IMR-90 (cell line): ENCODE measurements around the gene FNIP1. TPM values are rescaled to one million over a fixed set of nuclear protein-coding genes. Genes with fewer than 3 reads are reported as not detected.

Experiments
- ATAC-seq: fragments of 200-7000 bp; cut with Tn5 transposase; 2 replicates; pipeline ENCODE4 v1.9.1; 2020; ENCODE audit warnings: low read depth, mild to moderate bottlenecking, moderate library complexity
- BruUV-seq: library from RNA; stranded (reverse); fragments of 400-500 nt; replicated peaks from 2 replicates; lab custom pipeline; 2021; lab: Mats Ljungman, UMichigan
- CTCF ChIA-PET: fragments of 300-600 bp; formaldehyde crosslinking; extraction: SDS; loops from one replicate; lab custom pipeline; 2021; ENCODE audit warnings: antibody characterized with exemption; lab: Yijun Ruan, JAX
- POLR2A ChIA-PET: fragments of 300-600 bp; sonication (Branson Sonifier 250); formaldehyde crosslinking; loops from one replicate; lab custom pipeline; 2022; ENCODE audit warnings: antibody characterized with exemption; ENCODE audit not compliant: unreplicated experiment; lab: Charles Lee
- DNase-seq: peaks from one replicate; pipeline ENCODE4 v3.0.0; 2013
- H2AFZ ChIP-seq: replicated peaks from 2 replicates; pipeline ENCODE3; 2013; ENCODE audit warnings: low read length, mild to moderate bottlenecking; ENCODE audit not compliant: poor library complexity
- H2AK5ac ChIP-seq: 2 replicates; pipeline ENCODE4 v1.6.1; 2013; ENCODE audit warnings: low read depth, low read length, inconsistent platforms
- H2AK9ac ChIP-seq: replicated peaks from 2 replicates; pipeline ENCODE3; 2013; ENCODE audit warnings: mild to moderate bottlenecking, low read depth, low read length, moderate library complexity; ENCODE audit not compliant: poor library complexity
- H2BK120ac ChIP-seq: 2 replicates; pipeline ENCODE4 v1.6.1; 2013; ENCODE audit warnings: low read depth, low read length, inconsistent platforms
- H2BK15ac ChIP-seq: 3 replicates; pipeline ENCODE4 v1.6.1; 2013; ENCODE audit warnings: low read depth, low read length, inconsistent platforms
- H2BK20ac ChIP-seq: 2 replicates; pipeline ENCODE4 v1.6.1; 2013; ENCODE audit warnings: low read depth, mild to moderate bottlenecking, inconsistent platforms, low read length, moderate library complexity
- H2BK5ac ChIP-seq: 2 replicates; pipeline ENCODE4 v1.6.1; 2013; ENCODE audit warnings: mild to moderate bottlenecking, low read depth, low read length, inconsistent platforms; ENCODE audit not compliant: poor library complexity, severe bottlenecking
- H3K14ac ChIP-seq: replicated peaks from 2 replicates; pipeline ENCODE4 v1.6.1; 2013; ENCODE audit warnings: low read depth, low read length, inconsistent platforms
- H3K18ac ChIP-seq: 2 replicates; pipeline ENCODE4 v1.6.1; 2013; ENCODE audit warnings: low read depth, low read length, control low read depth
- H3K23ac ChIP-seq: 2 replicates; pipeline ENCODE4 v1.6.1; 2013; ENCODE audit warnings: low read depth, low read length, inconsistent platforms
- H3K27ac ChIP-seq: 2 replicates; pipeline ENCODE4 v1.5.1; 2013; ENCODE audit warnings: mild to moderate bottlenecking, control low read depth, low read length; ENCODE audit not compliant: insufficient read depth
- H3K27me3 ChIP-seq: 2 replicates; pipeline ENCODE4 v1.6.1; 2013; ENCODE audit warnings: low read length; ENCODE audit not compliant: control insufficient read depth, insufficient read depth
- H3K36me3 ChIP-seq: 2 replicates; pipeline ENCODE4 v1.6.1; 2013; ENCODE audit warnings: low read length, mixed read lengths; ENCODE audit not compliant: control insufficient read depth, insufficient read depth
- H3K4ac ChIP-seq: 2 replicates; pipeline ENCODE4 v1.6.1; 2013; ENCODE audit warnings: low read depth, low read length, inconsistent platforms
- H3K4me1 ChIP-seq: 2 replicates; pipeline ENCODE4 v1.6.1; 2013; ENCODE audit warnings: low read length, mixed read lengths; ENCODE audit not compliant: control insufficient read depth, insufficient read depth
- H3K4me2 ChIP-seq: 2 replicates; pipeline ENCODE4 v1.6.1; 2013; ENCODE audit warnings: low read depth, mild to moderate bottlenecking, control low read depth, low read length, moderate library complexity
- H3K4me3 ChIP-seq: 2 replicates; pipeline ENCODE4 v1.5.1; 2013; ENCODE audit warnings: low read depth, mild to moderate bottlenecking, control low read depth, low read length, moderate library complexity; ENCODE audit not compliant: insufficient read depth
- H3K56ac ChIP-seq: 2 replicates; pipeline ENCODE4 v1.6.1; 2013; ENCODE audit warnings: low read length, inconsistent platforms; ENCODE audit not compliant: insufficient read depth; ENCODE audit errors: extremely low read depth
- H3K79me1 ChIP-seq, 2 experiments: 2 replicates each; pipeline ENCODE4 v1.6.1; 2013; ENCODE audit warnings: low read length in 2 of 2, inconsistent platforms in 1 of 2, low read depth in 1 of 2
- H3K9ac ChIP-seq: 2 replicates; pipeline ENCODE4 v1.6.1; 2013; ENCODE audit warnings: low read depth, low read length, control low read depth
- H3K9me1 ChIP-seq: 2 replicates; pipeline ENCODE4 v1.6.1; 2013; ENCODE audit warnings: low read length, inconsistent platforms; ENCODE audit not compliant: insufficient read depth
- H3K9me3 ChIP-seq: 2 replicates; pipeline ENCODE4 v1.6.1; 2013; ENCODE audit warnings: low read length; ENCODE audit not compliant: control insufficient read depth, insufficient read depth
- H4K20me1 ChIP-seq: 2 replicates; pipeline ENCODE4 v1.6.1; 2013; ENCODE audit warnings: low read length, inconsistent platforms; ENCODE audit not compliant: insufficient read depth
- H4K5ac ChIP-seq: 2 replicates; pipeline ENCODE4 v1.6.1; 2013; ENCODE audit warnings: mild to moderate bottlenecking, low read depth, low read length, control low read depth
- H4K8ac ChIP-seq, 2 experiments: 2 replicates each; pipeline ENCODE4 v1.6.1; 2013; ENCODE audit warnings: low read depth in 2 of 2, low read length in 2 of 2, control low read depth in 1 of 2, inconsistent platforms in 1 of 2
- H4K91ac ChIP-seq: 2 replicates; pipeline ENCODE4 v1.6.1; 2013; ENCODE audit warnings: low read depth, low read length, inconsistent platforms; ENCODE audit not compliant: insufficient read depth
- BHLHE40 ChIP-seq: fragments of 150-350 bp; IDR thresholded peaks from 2 replicates; pipeline ENCODE4 v1.6.1; 2016; ENCODE audit warnings: mild to moderate bottlenecking, low read depth, low read length
- CEBPB ChIP-seq: IDR thresholded peaks from 2 replicates; pipeline ENCODE4 v1.6.1; 2012; ENCODE audit warnings: low read depth, low read length, improper control_type of control experiment
- CHD1 ChIP-seq: IDR thresholded peaks from 2 replicates; pipeline ENCODE4 v1.6.1; 2012; ENCODE audit warnings: low read depth, low read length, improper control_type of control experiment
- FOS ChIP-seq: fragments of 150-350 bp; IDR thresholded peaks from 2 replicates; pipeline ENCODE4 v1.6.1; 2016; ENCODE audit warnings: low read depth, low read length
- MAFK ChIP-seq: IDR thresholded peaks from 2 replicates; pipeline ENCODE4 v1.6.1; 2012; ENCODE audit warnings: low read depth, low read length, improper control_type of control experiment
- MAZ ChIP-seq: IDR thresholded peaks from 2 replicates; pipeline ENCODE4 v1.6.1; 2012; ENCODE audit warnings: low read depth, mild to moderate bottlenecking, low read length, improper control_type of control experiment, moderate library complexity, borderline replicate concordance
- MXI1 ChIP-seq: IDR thresholded peaks from 2 replicates; pipeline ENCODE4 v1.6.1; 2012; ENCODE audit warnings: low read depth, mild to moderate bottlenecking, low read length, moderate library complexity, borderline replicate concordance
- NFE2L2 ChIP-seq: fragments of 150-350 bp; IDR thresholded peaks from 2 replicates; pipeline ENCODE4 v1.6.1; 2016; ENCODE audit warnings: low read depth, mild to moderate bottlenecking, low read length
- POLR2A ChIP-seq: IDR thresholded peaks from 2 replicates; pipeline ENCODE4 v1.6.1; 2012; ENCODE audit warnings: mild to moderate bottlenecking, low read depth, low read length
- RAD21 ChIP-seq: IDR thresholded peaks from 2 replicates; pipeline ENCODE4 v1.6.1; 2012; ENCODE audit warnings: low read length, improper control_type of control experiment
- RCOR1 ChIP-seq: IDR thresholded peaks from 2 replicates; pipeline ENCODE4 v1.6.1; 2012; ENCODE audit warnings: mild to moderate bottlenecking, low read length, improper control_type of control experiment; ENCODE audit not compliant: insufficient replicate concordance
- RFX5 ChIP-seq: IDR thresholded peaks from 2 replicates; pipeline ENCODE4 v1.8.0; 2012; ENCODE audit warnings: low read depth, mild to moderate bottlenecking, low read length, moderate library complexity
- SMC3 ChIP-seq: fragments of 150-350 bp; IDR thresholded peaks from 2 replicates; pipeline ENCODE4 v1.6.1; 2016; ENCODE audit warnings: low read depth, mild to moderate bottlenecking, antibody characterized with exemption, low read length, moderate library complexity
- USF2 ChIP-seq: fragments of 150-350 bp; IDR thresholded peaks from 2 replicates; pipeline ENCODE4 v1.6.1; 2017; ENCODE audit warnings: mild to moderate bottlenecking, antibody characterized with exemption, low read length, low read depth
- WGBS, 2 experiments: methylation state at CpG; one replicate each; pipeline versions ENCODE4 v1.1.5 to v1.1.7; 2013; ENCODE audit warnings: missing lambda C conversion rate in 2 of 2; ENCODE audit not compliant: insufficient read length in 1 of 2; ENCODE audit errors: extremely low coverage in 2 of 2; 5-methylcytosine and 5-hydroxymethylcytosine counted together
- dilution Hi-C: fragments of 300-500 bp; cut with HindIII; formaldehyde crosslinking; loops from one replicate; pipeline ENCODE4 v1.14.3; 2018; ENCODE audit warnings: low sequenced_read_pairs; ENCODE audit not compliant: unreplicated experiment
- in situ Hi-C: fragments of 300-500 bp; cut with MboI; formaldehyde crosslinking; loops from 3 replicates; pipeline ENCODE4 v1.14.3; 2019; ENCODE audit warnings: low sequenced_read_pairs, inconsistent platforms, mixed read lengths
- intact Hi-C: fragments of 100-400 bp; cut with micrococcal nuclease; formaldehyde crosslinking; loops from 2 replicates; pipeline ENCODE4 v1.10.0; 2022
- polyA plus RNA-seq, 3 experiments: library from polyadenylated mRNA; depleted of rRNA; stranded (reverse); fragments of >200 nt; gene quantifications; 2 replicates each; pipeline ENCODE4 v1.2.3, GENCODE V29; 2012; ENCODE audit warnings: low replicate concordance in 1 of 3
- total RNA-seq: library from RNA; depleted of rRNA; stranded (reverse); fragments of >200 nt; gene quantifications from 2 replicates; pipeline ENCODE4 v1.2.3, GENCODE V29; 2012
- TF ChIP-seq, protein P1 (sequence below): fragments of 150-350 bp; IDR thresholded peaks from 2 replicates; pipeline ENCODE4 v1.6.1; 2016; ENCODE audit warnings: low read depth, mild to moderate bottlenecking, low read length, moderate library complexity, borderline replicate concordance
- TF ChIP-seq, protein P2 (sequence below): conservative IDR thresholded peaks from 2 replicates; pipeline ENCODE4 v1.5.1; 2012; ENCODE audit warnings: mild to moderate bottlenecking, low read depth, low read length, improper control_type of control experiment

The FNIP1 gene
- total and polyA plus RNA-seq, 2 of the 4 experiments (the other 2 are of a cell fraction): 5.6 to 34.1 TPM

DNA sequence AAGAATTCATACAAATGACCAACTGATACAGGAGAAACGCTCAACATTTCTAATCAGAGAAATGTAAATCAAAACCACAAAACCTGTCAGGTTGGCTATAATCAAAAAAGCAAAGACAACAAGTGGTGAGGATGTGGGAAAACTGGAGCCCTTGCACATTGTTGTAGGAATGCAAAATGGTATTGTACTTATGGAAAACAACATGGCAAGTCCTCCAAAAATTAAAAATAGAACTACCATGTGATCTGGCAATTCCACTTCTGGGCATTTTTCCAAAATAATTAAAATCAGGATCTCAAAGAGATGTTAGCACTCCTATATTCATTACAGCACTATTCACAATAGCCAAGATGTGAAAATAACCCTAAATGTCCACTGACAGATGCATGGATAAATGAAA lies 76.1 kb downstream of the FNIP1 start:
- ATAC-seq (no peak), DNase-seq (no peak)
- H3K4me2 ChIP-seq: no peak overlapping the region
- no peak overlapping the region for H3K14ac ChIP-seq
- no peak overlapping the region for H3K27ac ChIP-seq
- no TSS peak for BruUV-seq
- POLR2A ChIA-PET: no interaction called here
- CTCF ChIA-PET: no interaction called here
- no peak overlapping the region for H2BK20ac ChIP-seq
- H4K91ac ChIP-seq: no peak overlapping the region
- H2BK120ac ChIP-seq: no peak overlapping the region
- no peak overlapping the region for H4K5ac ChIP-seq
- H2AK5ac ChIP-seq: no peak overlapping the region
- H3K4me1 ChIP-seq: no peaks in the 10 kb centered on the region
- intact Hi-C loops (no loop called here), dilution Hi-C loops (no loop called here), in situ Hi-C loops (no loop called here)
- H2BK15ac ChIP-seq: no peak overlapping the region
- no peak overlapping the region for H3K18ac ChIP-seq
- H3K9ac ChIP-seq: no peak overlapping the region
- peaks cover 9% of the 10 kb centered on the region; the same call in 1 of the 2 replicates for H3K36me3 ChIP-seq
- no peak overlapping the region for H4K8ac ChIP-seq
- H3K56ac ChIP-seq: no peak overlapping the region
- WGBS, 2 experiments: no CpG with 5 or more reads among the region's 1 CpG
- no peaks in the 10 kb centered on the region for H3K9me3 ChIP-seq
- H3K23ac ChIP-seq: no peak overlapping the region
- H4K20me1 ChIP-seq: no peaks in the 10 kb centered on the region; the same call in 1 of the 2 replicates
- H2AK9ac ChIP-seq: no peak overlapping the region
- H3K4ac ChIP-seq: no peak overlapping the region
- no peak overlapping the region for H2AFZ ChIP-seq
- H3K27me3 ChIP-seq: no peaks in the 10 kb centered on the region
- H3K9me1 ChIP-seq: no peaks in the 10 kb centered on the region
- no peak overlapping the region for H2BK5ac ChIP-seq
- no peak for TF ChIP-seq RCOR1
- TF ChIP-seq FOS: no peak
- TF ChIP-seq NFE2L2: no peak
- no peak for TF ChIP-seq CHD1
- no peak for TF ChIP-seq BHLHE40
- TF ChIP-seq POLR2A: no peak
- no peak for TF ChIP-seq RFX5
- TF ChIP-seq, protein P1, sequence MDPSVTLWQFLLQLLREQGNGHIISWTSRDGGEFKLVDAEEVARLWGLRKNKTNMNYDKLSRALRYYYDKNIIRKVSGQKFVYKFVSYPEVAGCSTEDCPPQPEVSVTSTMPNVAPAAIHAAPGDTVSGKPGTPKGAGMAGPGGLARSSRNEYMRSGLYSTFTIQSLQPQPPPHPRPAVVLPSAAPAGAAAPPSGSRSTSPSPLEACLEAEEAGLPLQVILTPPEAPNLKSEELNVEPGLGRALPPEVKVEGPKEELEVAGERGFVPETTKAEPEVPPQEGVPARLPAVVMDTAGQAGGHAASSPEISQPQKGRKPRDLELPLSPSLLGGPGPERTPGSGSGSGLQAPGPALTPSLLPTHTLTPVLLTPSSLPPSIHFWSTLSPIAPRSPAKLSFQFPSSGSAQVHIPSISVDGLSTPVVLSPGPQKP: no peak
- no peak for TF ChIP-seq MXI1
- TF ChIP-seq SMC3: no peak
- no peak for TF ChIP-seq MAFK
- TF ChIP-seq RAD21: no peak
- TF ChIP-seq, protein P2, sequence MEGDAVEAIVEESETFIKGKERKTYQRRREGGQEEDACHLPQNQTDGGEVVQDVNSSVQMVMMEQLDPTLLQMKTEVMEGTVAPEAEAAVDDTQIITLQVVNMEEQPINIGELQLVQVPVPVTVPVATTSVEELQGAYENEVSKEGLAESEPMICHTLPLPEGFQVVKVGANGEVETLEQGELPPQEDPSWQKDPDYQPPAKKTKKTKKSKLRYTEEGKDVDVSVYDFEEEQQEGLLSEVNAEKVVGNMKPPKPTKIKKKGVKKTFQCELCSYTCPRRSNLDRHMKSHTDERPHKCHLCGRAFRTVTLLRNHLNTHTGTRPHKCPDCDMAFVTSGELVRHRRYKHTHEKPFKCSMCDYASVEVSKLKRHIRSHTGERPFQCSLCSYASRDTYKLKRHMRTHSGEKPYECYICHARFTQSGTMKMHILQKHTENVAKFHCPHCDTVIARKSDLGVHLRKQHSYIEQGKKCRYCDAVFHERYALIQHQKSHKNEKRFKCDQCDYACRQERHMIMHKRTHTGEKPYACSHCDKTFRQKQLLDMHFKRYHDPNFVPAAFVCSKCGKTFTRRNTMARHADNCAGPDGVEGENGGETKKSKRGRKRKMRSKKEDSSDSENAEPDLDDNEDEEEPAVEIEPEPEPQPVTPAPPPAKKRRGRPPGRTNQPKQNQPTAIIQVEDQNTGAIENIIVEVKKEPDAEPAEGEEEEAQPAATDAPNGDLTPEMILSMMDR: no peak
- no peak for TF ChIP-seq CEBPB
- no peak for TF ChIP-seq MAZ
- no peak for TF ChIP-seq USF2
- peaks cover 16 to 19% of the 10 kb centered on the region in 2 experiments; a peak in 3 of 4 replicates for H3K79me1 ChIP-seq
- H3K4me3 ChIP-seq: no peak overlapping the region
